ENCODE measurements around the gene CAPG.

DNA sequence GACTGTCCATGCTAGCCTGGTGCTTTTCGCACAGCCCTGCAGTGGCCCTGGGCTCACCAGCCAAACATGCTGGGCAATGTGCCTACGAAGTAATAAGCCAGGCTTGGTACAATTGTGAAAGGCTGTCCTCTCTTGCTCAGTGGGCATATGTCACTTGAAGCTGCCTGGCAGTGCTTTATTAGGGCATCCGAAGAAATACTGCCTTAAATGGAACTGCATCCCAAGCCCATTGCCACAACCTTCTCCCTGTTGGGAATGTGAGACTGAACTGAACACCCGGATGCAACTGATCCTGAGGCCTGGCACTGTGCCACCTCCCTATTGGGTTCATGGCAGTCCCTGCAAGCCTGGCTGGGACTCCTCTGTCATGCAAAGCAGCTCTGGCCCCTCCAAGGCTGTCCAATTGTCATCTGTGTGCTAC lies 15.9 kb downstream of the CAPG start:
- TF ChIP-seq CTCF (IDR thresholded peaks at IDR 0.05 in 2 of 3, conservative IDR thresholded peaks at IDR 0.05 in 1 of 3; ENCODE audit: control insufficient read depth in 2 of 3, extremely low read depth in 1 of 3, insufficient read depth in 1 of 3, low read depth in 3 of 3, low read length in 3 of 3) = no peak
- TF ChIP-seq SIN3A (IDR thresholded peaks at IDR 0.05; ENCODE audit: low read depth, low read length) = no peak
- TF ChIP-seq CBFB (IDR thresholded peaks at IDR 0.05; ENCODE audit: low read depth) = no peak
- no peak for TF ChIP-seq POLR2A (IDR thresholded peaks at IDR 0.05; ENCODE audit: low read depth, low read length)
- no peak for TF ChIP-seq BACH1 (IDR thresholded peaks at IDR 0.05; ENCODE audit: borderline replicate concordance)
- no peak for TF ChIP-seq HDAC6 (IDR thresholded peaks at IDR 0.05; ENCODE audit: unreplicated experiment)
- TF ChIP-seq MEF2A (IDR thresholded peaks at IDR 0.05; ENCODE audit: insufficient read depth, low read depth, low read length) = no peak
- TF ChIP-seq BCL11A (IDR thresholded peaks at IDR 0.05; ENCODE audit: low read depth, low read length) = no peak
- TF ChIP-seq, protein P1, sequence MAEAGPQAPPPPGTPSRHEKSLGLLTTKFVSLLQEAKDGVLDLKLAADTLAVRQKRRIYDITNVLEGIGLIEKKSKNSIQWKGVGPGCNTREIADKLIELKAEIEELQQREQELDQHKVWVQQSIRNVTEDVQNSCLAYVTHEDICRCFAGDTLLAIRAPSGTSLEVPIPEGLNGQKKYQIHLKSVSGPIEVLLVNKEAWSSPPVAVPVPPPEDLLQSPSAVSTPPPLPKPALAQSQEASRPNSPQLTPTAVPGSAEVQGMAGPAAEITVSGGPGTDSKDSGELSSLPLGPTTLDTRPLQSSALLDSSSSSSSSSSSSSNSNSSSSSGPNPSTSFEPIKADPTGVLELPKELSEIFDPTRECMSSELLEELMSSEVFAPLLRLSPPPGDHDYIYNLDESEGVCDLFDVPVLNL (IDR thresholded peaks at IDR 0.05; ENCODE audit: low read depth, low read length) = no peak
